SU-DHL-6 (cell line): ENCODE measurements around the gene SLC25A25.
A peak's percentile ranks its signal among the peaks of the same experiment; 100 is the strongest.

Experiments used
- H2AFZ ChIP-seq: fragments of 200-600 bp; sonication (generic); 2 replicates; pipeline ENCODE4 v1.6.1; 2014; ENCODE audit warnings: low read depth, mild to moderate bottlenecking, moderate library complexity, mixed read lengths, antibody characterized with exemption, low read length; ENCODE audit not compliant: severe bottlenecking
- H3F3A ChIP-seq: fragments of 200-600 bp; shearing (Covaris generic); 2 replicates; pipeline ENCODE4 v1.6.0; 2016; ENCODE audit warnings: antibody characterized with exemption, mild to moderate bottlenecking; ENCODE audit not compliant: insufficient read depth
- H3K27ac ChIP-seq: fragments of 200-600 bp; sonication (generic); 2 replicates; pipeline ENCODE4 v1.5.1; 2016; ENCODE audit warnings: low read depth, mild to moderate bottlenecking, low read length, moderate library complexity, mixed read lengths
- H3K27me3 ChIP-seq: fragments of 200-600 bp; sonication (generic), shearing (Covaris generic); 2 replicates; pipeline ENCODE4 v1.6.0; 2014; ENCODE audit warnings: mild to moderate bottlenecking, low read length
- H3K36me3 ChIP-seq: fragments of 200-600 bp; sonication (generic); 2 replicates; pipeline ENCODE4 v1.6.1; 2014; ENCODE audit warnings: mild to moderate bottlenecking, low read length, mixed read lengths
- H3K4me2 ChIP-seq: fragments of 300-600, 200-600 bp; shearing (Covaris generic), sonication (generic); 2 replicates; pipeline ENCODE4 v1.6.0; 2014; ENCODE audit warnings: low read length, low read depth, mild to moderate bottlenecking; ENCODE audit not compliant: poor library complexity, severe bottlenecking
- H3K4me3 ChIP-seq: fragments of 200-600 bp; sonication (generic); 2 replicates; pipeline ENCODE4 v1.5.1; 2014; ENCODE audit warnings: antibody characterized with exemption, low read length, mild to moderate bottlenecking, mixed read lengths; ENCODE audit not compliant: insufficient read depth, poor library complexity, severe bottlenecking
- H3K79me2 ChIP-seq: fragments of 200-600 bp; sonication (generic); 2 replicates; pipeline ENCODE4 v1.6.1; 2014; ENCODE audit warnings: mild to moderate bottlenecking, low read length, moderate library complexity; ENCODE audit not compliant: insufficient read depth
- H3K9ac ChIP-seq: fragments of 200-600 bp; sonication (generic); 2 replicates; pipeline ENCODE4 v1.7.0; 2014; ENCODE audit warnings: mild to moderate bottlenecking, low read length
- H3K9me2 ChIP-seq: fragments of 200-600 bp; sonication (generic); replicated peaks from 2 replicates; pipeline ENCODE4 v1.6.1; 2014; ENCODE audit warnings: low read length; ENCODE audit not compliant: insufficient read depth
- H3K9me3 ChIP-seq: fragments of 200-600 bp; sonication (generic); 2 replicates; pipeline ENCODE4 v1.6.1; 2014; ENCODE audit warnings: low read length, mixed read lengths; ENCODE audit not compliant: insufficient read depth
- H4K20me1 ChIP-seq: fragments of 200-600 bp; sonication (generic); 2 replicates; pipeline ENCODE4 v1.6.1; 2014; ENCODE audit warnings: low read depth, mild to moderate bottlenecking, antibody characterized with exemption, low read length, moderate library complexity, mixed read lengths
- EZH2phosphoT487 ChIP-seq: fragments of 200-600 bp; sonication (generic), shearing (Covaris generic); conservative IDR thresholded peaks from 2 replicates; pipeline ENCODE4 v1.6.1; 2018; ENCODE audit warnings: mild to moderate bottlenecking, antibody characterized with exemption, low read length, moderate library complexity, mixed read lengths
- TF ChIP-seq, protein P1 (sequence below): fragments of 200-600 bp; sonication (generic); IDR thresholded peaks from one replicate; pipeline ENCODE4 v1.5.1; 2017; ENCODE audit warnings: antibody characterized with exemption, mild to moderate bottlenecking, low read length, moderate library complexity; ENCODE audit not compliant: insufficient read depth, poor library complexity, severe bottlenecking

SLC25A25 gene

DNA sequence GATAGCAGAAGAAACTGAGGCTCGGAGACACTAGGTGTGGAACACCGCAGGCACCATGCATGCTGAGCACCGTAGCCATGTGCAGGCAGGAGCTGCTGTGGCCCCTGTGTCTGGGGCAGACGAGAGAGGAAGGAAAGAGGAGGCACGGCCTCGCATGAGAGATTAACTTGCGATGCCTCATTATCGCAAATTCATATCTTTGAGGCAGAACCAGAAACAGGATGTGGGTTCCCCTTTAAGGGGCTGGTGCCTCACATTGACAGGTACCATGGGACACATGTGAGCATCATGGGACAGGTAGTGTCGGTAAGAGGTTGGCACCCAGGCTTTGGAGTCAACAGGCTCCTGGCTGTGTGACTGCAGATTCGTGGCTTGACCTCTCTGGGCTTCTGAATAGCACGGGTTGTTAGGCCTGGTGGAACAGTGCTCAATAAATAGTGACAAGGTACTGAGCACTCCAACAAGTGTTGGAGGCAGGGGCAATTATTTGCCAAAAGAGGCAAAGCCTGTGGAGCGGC lies 41.7 kb upstream of the SLC25A25 start:
- no peak overlapping the region for H2AFZ ChIP-seq
- H3K9me3 ChIP-seq, result no peaks in the 10 kb centered on the region
- H3K4me2 ChIP-seq, result peak overlapping the region; percentile 61
- TF ChIP-seq, protein P1, sequence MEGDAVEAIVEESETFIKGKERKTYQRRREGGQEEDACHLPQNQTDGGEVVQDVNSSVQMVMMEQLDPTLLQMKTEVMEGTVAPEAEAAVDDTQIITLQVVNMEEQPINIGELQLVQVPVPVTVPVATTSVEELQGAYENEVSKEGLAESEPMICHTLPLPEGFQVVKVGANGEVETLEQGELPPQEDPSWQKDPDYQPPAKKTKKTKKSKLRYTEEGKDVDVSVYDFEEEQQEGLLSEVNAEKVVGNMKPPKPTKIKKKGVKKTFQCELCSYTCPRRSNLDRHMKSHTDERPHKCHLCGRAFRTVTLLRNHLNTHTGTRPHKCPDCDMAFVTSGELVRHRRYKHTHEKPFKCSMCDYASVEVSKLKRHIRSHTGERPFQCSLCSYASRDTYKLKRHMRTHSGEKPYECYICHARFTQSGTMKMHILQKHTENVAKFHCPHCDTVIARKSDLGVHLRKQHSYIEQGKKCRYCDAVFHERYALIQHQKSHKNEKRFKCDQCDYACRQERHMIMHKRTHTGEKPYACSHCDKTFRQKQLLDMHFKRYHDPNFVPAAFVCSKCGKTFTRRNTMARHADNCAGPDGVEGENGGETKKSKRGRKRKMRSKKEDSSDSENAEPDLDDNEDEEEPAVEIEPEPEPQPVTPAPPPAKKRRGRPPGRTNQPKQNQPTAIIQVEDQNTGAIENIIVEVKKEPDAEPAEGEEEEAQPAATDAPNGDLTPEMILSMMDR, result no peak
- no peak for TF ChIP-seq EZH2phosphoT487
- no peaks in the 10 kb centered on the region for H4K20me1 ChIP-seq
- peak overlapping the region; percentile 35 for H3K4me3 ChIP-seq
- no peaks in the 10 kb centered on the region for H3K79me2 ChIP-seq
- H3K36me3 ChIP-seq, result no peaks in the 10 kb centered on the region
- peak overlapping the region; percentile 55 for H3K9ac ChIP-seq
- H3K27me3 ChIP-seq, result no peaks in the 10 kb centered on the region
- no peaks in the 10 kb centered on the region for H3K9me2 ChIP-seq
- peaks cover 51% of the 10 kb centered on the region for H3F3A ChIP-seq
- peak overlapping the region; percentile 99 for H3K27ac ChIP-seq

DNA sequence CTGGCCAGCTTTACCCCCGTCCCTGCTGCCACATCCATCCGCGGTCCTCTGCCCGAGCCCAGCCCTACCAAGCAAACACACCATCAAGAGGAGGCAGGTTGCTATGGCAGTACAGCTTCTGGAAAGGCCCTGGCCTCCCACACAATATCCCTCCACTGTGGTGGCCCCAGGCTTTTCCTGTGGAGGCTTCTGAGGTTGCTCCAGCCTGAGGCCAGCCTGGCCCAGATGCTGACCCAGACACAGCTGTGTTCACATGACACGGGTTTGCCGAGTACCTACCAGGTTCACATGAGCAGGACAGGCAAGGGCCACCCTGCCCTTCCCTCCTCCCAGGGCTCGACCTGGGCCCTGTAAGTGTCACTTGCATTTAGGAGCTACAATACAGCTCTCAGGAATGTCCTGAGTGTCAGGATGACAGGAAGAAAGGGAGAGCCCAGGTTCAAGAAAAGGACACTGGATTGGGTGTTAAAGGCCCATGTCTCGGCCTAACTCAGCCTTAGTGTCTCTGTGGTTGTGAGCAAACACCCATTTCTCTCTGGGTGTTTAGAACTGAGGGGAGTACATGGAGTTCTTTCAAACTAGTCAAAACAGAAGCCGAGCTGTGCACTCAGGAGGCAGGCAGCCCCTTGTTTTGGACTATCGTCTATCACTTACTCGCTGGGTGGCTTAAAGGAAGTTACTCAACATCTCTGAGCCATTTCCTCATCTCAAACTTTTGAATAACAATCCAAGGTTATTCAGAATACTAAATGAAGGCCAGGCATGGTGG lies 41.1 kb upstream of the SLC25A25 start:
- peak overlapping the region; percentile 99 for H3K27ac ChIP-seq
- H3K79me2 ChIP-seq, result no peaks in the 10 kb centered on the region
- peak overlapping the region; percentile 61 for H3K4me2 ChIP-seq
- H4K20me1 ChIP-seq, result no peaks in the 10 kb centered on the region
- no peak overlapping the region for H2AFZ ChIP-seq
- no peaks in the 10 kb centered on the region for H3K27me3 ChIP-seq
- H3F3A ChIP-seq, result peaks cover 58% of the 10 kb centered on the region
- H3K9me2 ChIP-seq, result no peaks in the 10 kb centered on the region
- TF ChIP-seq EZH2phosphoT487, result no peak
- TF ChIP-seq, protein P1, result no peak
- H3K4me3 ChIP-seq, result peak overlapping the region; percentile 9
- no peaks in the 10 kb centered on the region for H3K9me3 ChIP-seq
- H3K36me3 ChIP-seq, result no peaks in the 10 kb centered on the region
- H3K9ac ChIP-seq, result peak overlapping the region; percentile 55

DNA sequence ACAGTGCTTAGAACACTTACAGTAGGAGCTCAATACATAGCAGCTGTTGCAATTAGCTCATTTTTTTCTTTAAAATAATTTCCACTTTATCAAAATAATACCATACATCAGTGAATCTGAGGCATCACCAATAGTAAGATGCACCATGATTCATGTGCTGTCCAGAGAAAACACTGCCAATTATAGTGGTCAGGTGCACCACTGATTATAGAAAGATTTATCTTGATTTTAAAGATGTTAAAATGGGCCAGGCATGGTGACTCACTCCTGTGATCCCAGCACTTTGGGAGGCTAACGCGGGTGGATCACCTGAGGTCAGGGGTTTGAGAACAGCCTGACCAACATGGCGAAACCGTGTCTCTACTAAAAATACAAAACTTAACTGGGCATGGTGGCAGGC lies 40.3 kb upstream of the SLC25A25 start:
- H3K36me3 ChIP-seq, result no peaks in the 10 kb centered on the region
- TF ChIP-seq, protein P1, result no peak
- TF ChIP-seq EZH2phosphoT487, result no peak
- no peak overlapping the region for H3K4me3 ChIP-seq
- H3K4me2 ChIP-seq, result peak overlapping the region; percentile 61
- no peaks in the 10 kb centered on the region for H3K9me2 ChIP-seq
- peaks cover 65% of the 10 kb centered on the region for H3F3A ChIP-seq
- H3K79me2 ChIP-seq, result no peaks in the 10 kb centered on the region
- H3K9me3 ChIP-seq, result no peaks in the 10 kb centered on the region
- peak overlapping the region; percentile 55 for H3K9ac ChIP-seq
- no peaks in the 10 kb centered on the region for H4K20me1 ChIP-seq
- H2AFZ ChIP-seq, result no peak overlapping the region
- peak overlapping the region; percentile 99 for H3K27ac ChIP-seq
- no peaks in the 10 kb centered on the region for H3K27me3 ChIP-seq
